ENCODE data around the gene STRC. TPM values are rescaled to one million over a fixed set of nuclear protein-coding genes. Genes with fewer than 3 reads are reported as not detected.

The STRC gene
- 0.92 TPM for total RNA-seq

GRCh38 chr15:43618700-43619099, at the start of gene STRC:
Gene STRC (minus strand): TSS chr15:43618800. CDS start chr15:43618722, 78 bp downstream.

GRCh38 chr15:43648649-43649429, 30.2 kb upstream of the STRC start, which contains the start of gene CATSPER2:
Gene CATSPER2 (minus strand): TSS chr15:43648844. CDS start chr15:43648061, 783 bp downstream.

GRCh38 chr15:43593328-43594190, 25.0 kb downstream of the STRC start, which contains the start of gene CKMT1B:
Gene CKMT1B (plus strand): TSS chr15:43594027. CDS start chr15:43594219, 192 bp downstream.

GRCh38 chr15:43589778-43590466, 28.7 kb downstream of the STRC start, which contains the start of gene PPIP5K1:
Gene PPIP5K1 (minus strand): TSS chr15:43590208. CDS start chr15:43584504, 5,704 bp downstream.

Small RNAs within 50 kb of the gene (small RNA-seq; reads per million reads assigned to genes)
- gene PDIA3P2 (not detected), gene RNU6-554P (not detected), gene RNU6-610P (not detected)

Other genes starting within 250 kb of the STRC start
- 40.1 TPM for gene ZSCAN29, start 247.8 kb downstream of the STRC start, total RNA-seq
- 21.0 TPM for gene TUBGCP4, start 247.7 kb downstream of the STRC start, total RNA-seq
- 188 TPM for gene TP53BP1, start 125.6 kb downstream of the STRC start, total RNA-seq
- gene MAP1A, start 101.2 kb downstream of the STRC start, total RNA-seq: 97.6 TPM
- 39.0 TPM for gene PPIP5K1, start 28.6 kb downstream of the STRC start, total RNA-seq
- 17.1 TPM for gene CKMT1B, start 24.8 kb downstream of the STRC start, total RNA-seq
- gene CATSPER2, start 30.0 kb upstream of the STRC start, total RNA-seq: 5.5 TPM
- 19.6 TPM for gene CKMT1A, start 75.1 kb upstream of the STRC start, total RNA-seq
- 67.1 TPM for gene PDIA3, start 127.6 kb upstream of the STRC start, total RNA-seq
- gene ELL3, start 158.2 kb upstream of the STRC start, total RNA-seq: 3.9 TPM
- 83.3 TPM for gene SERF2, start 173.5 kb upstream of the STRC start, total RNA-seq
- gene SERINC4, start 181.4 kb upstream of the STRC start, total RNA-seq: 0.23 TPM
- gene HYPK, start 181.8 kb upstream of the STRC start, total RNA-seq: 12.7 TPM
- gene MFAP1, start 205.9 kb upstream of the STRC start, total RNA-seq: 25.1 TPM
- 12.5 TPM for gene WDR76, start 208.2 kb upstream of the STRC start, total RNA-seq

Data from diencephalon (tissue), 1 donor.